Activated naive CD8-positive, alpha-beta T cell treated with anti-CD3 and anti-CD28 coated beads for 36 hours (primary cell): ENCODE data around the gene GNAO1. TPM values are rescaled to one million over a fixed set of nuclear protein-coding genes. Genes with fewer than 3 reads are reported as not detected.

Experiments used
- DNase-seq: peaks from one replicate; pipeline ENCODE4 v3.0.0; 2021
- H3K27ac Mint-ChIP-seq: one replicate; pipeline ENCODE4 v1.8.0; 2022; ENCODE audit warnings: mild to moderate bottlenecking, moderate library complexity, mixed read lengths
- H3K27me3 Mint-ChIP-seq: one replicate; pipeline ENCODE4 v1.8.0; 2022; ENCODE audit warnings: mild to moderate bottlenecking, mixed read lengths
- H3K36me3 Mint-ChIP-seq: one replicate; pipeline ENCODE4 v1.8.0; 2021; ENCODE audit warnings: mild to moderate bottlenecking, mixed read lengths
- H3K4me1 Mint-ChIP-seq: one replicate; pipeline ENCODE4 v1.8.0; 2021; ENCODE audit warnings: mixed read lengths
- H3K4me3 Mint-ChIP-seq: one replicate; pipeline ENCODE4 v1.8.0; 2022; ENCODE audit warnings: mild to moderate bottlenecking, moderate library complexity, mixed read lengths
- H3K9me3 Mint-ChIP-seq: one replicate; pipeline ENCODE4 v1.8.0; 2022; ENCODE audit warnings: mixed read lengths
- total RNA-seq, 2 experiments: library from RNA; stranded (reverse); gene quantifications; one replicate each; pipeline ENCODE4 v1.2.3, GENCODE V29; 2021

The GNAO1 gene
- total RNA-seq, 2 experiments from 2014 or later, result 0.96 to 1.5 TPM

- H3K4me3 Mint-ChIP-seq, result no peak overlapping the region
- H3K4me1 Mint-ChIP-seq, result peaks cover 4% of the 10 kb centered on the region
- H3K27ac Mint-ChIP-seq, result no peak overlapping the region
- no peaks in the 10 kb centered on the region for H3K9me3 Mint-ChIP-seq
- no peaks in the 10 kb centered on the region for H3K36me3 Mint-ChIP-seq
- DNase-seq, result no peak
- no peaks in the 10 kb centered on the region for H3K27me3 Mint-ChIP-seq
These were observed 53.3 kb downstream of the GNAO1 start for GRCh38 chr16:56244612-56245011.

GRCh38 chr16:56245197-56245596, 53.9 kb downstream of the GNAO1 start:
- H3K27ac Mint-ChIP-seq, result no peak overlapping the region

GRCh38 chr16:56246051-56246817, 54.9 kb downstream of the GNAO1 start:
- DNase-seq, result no peak
- Mint-ChIP-seq H3K9me3 (no peaks in the 10 kb centered on the region), H3K27ac (no peak overlapping the region), H3K36me3 (no peaks in the 10 kb centered on the region), H3K4me3 (no peak overlapping the region), H3K4me1 (peaks cover 4% of the 10 kb centered on the region), H3K27me3 (no peaks in the 10 kb centered on the region)

More at GRCh38 chr16:56245197-56245596, 53.9 kb downstream of the GNAO1 start:
- DNase-seq, result no peak
- Mint-ChIP-seq H3K4me1 (peaks cover 4% of the 10 kb centered on the region), H3K36me3 (no peaks in the 10 kb centered on the region), H3K27me3 (no peaks in the 10 kb centered on the region), H3K4me3 (no peak overlapping the region), H3K9me3 (no peaks in the 10 kb centered on the region)

- H3K4me3 Mint-ChIP-seq, result no peak overlapping the region
- no peaks in the 10 kb centered on the region for H3K36me3 Mint-ChIP-seq
- no peaks in the 10 kb centered on the region for H3K9me3 Mint-ChIP-seq
- no peak overlapping the region for H3K27ac Mint-ChIP-seq
- no peaks in the 10 kb centered on the region for H3K27me3 Mint-ChIP-seq
- DNase-seq, result no peak
- peaks cover 4% of the 10 kb centered on the region for H3K4me1 Mint-ChIP-seq
These were observed 55.7 kb downstream of the GNAO1 start for GRCh38 chr16:56247018-56247417.

- H3K36me3 Mint-ChIP-seq, result no peaks in the 10 kb centered on the region
- H3K27ac Mint-ChIP-seq, result no peak overlapping the region
- H3K9me3 Mint-ChIP-seq, result no peaks in the 10 kb centered on the region
- DNase-seq, result no peak
- no peaks in the 10 kb centered on the region for H3K27me3 Mint-ChIP-seq
- H3K4me1 Mint-ChIP-seq, result peaks cover 4% of the 10 kb centered on the region
- H3K4me3 Mint-ChIP-seq, result no peak overlapping the region
These were observed 56.5 kb downstream of the GNAO1 start for GRCh38 chr16:56247808-56248207.

- no peak overlapping the region for H3K4me3 Mint-ChIP-seq
These were observed 61.5 kb downstream of the GNAO1 start for GRCh38 chr16:56252835-56253234.

GRCh38 chr16:56255904-56256303, 64.6 kb downstream of the GNAO1 start:
- Mint-ChIP-seq H3K4me3 (no peak overlapping the region), H3K9me3 (no peaks in the 10 kb centered on the region), H3K36me3 (no peaks in the 10 kb centered on the region), H3K27ac (no peak overlapping the region), H3K27me3 (no peaks in the 10 kb centered on the region), H3K4me1 (no peaks in the 10 kb centered on the region)
- DNase-seq, result no peak

More at GRCh38 chr16:56252835-56253234, 61.5 kb downstream of the GNAO1 start:
- H3K4me1 Mint-ChIP-seq, result no peaks in the 10 kb centered on the region
- DNase-seq, result no peak
- no peaks in the 10 kb centered on the region for H3K27me3 Mint-ChIP-seq
- H3K9me3 Mint-ChIP-seq, result no peaks in the 10 kb centered on the region
- no peak overlapping the region for H3K27ac Mint-ChIP-seq
- no peaks in the 10 kb centered on the region for H3K36me3 Mint-ChIP-seq

GRCh38 chr16:56257239-56257638, 66.0 kb downstream of the GNAO1 start:
- H3K4me3 Mint-ChIP-seq, result no peak overlapping the region
- no peaks in the 10 kb centered on the region for H3K9me3 Mint-ChIP-seq
- H3K27ac Mint-ChIP-seq, result no peak overlapping the region
- H3K27me3 Mint-ChIP-seq, result no peaks in the 10 kb centered on the region
- H3K4me1 Mint-ChIP-seq, result peaks cover under 1% of the 10 kb centered on the region
- no peak for DNase-seq
- H3K36me3 Mint-ChIP-seq, result no peaks in the 10 kb centered on the region

GRCh38 chr16:56257666-56258342, 66.5 kb downstream of the GNAO1 start:
- H3K4me1 Mint-ChIP-seq, result peaks cover 6% of the 10 kb centered on the region
- no peak overlapping the region for H3K27ac Mint-ChIP-seq
- no peaks in the 10 kb centered on the region for H3K27me3 Mint-ChIP-seq
- H3K36me3 Mint-ChIP-seq, result no peaks in the 10 kb centered on the region
- no peak for DNase-seq
- H3K4me3 Mint-ChIP-seq, result no peak overlapping the region
- no peaks in the 10 kb centered on the region for H3K9me3 Mint-ChIP-seq

- DNase-seq, result no peak
- Mint-ChIP-seq H3K27ac (no peak overlapping the region), H3K27me3 (no peaks in the 10 kb centered on the region), H3K4me1 (peaks cover 8% of the 10 kb centered on the region), H3K4me3 (no peak overlapping the region), H3K9me3 (no peaks in the 10 kb centered on the region), H3K36me3 (no peaks in the 10 kb centered on the region)
These were observed 67.5 kb downstream of the GNAO1 start for GRCh38 chr16:56258508-56259424.

- no peak overlapping the region for H3K4me3 Mint-ChIP-seq
- no peak for DNase-seq
- no peaks in the 10 kb centered on the region for H3K9me3 Mint-ChIP-seq
- H3K36me3 Mint-ChIP-seq, result no peaks in the 10 kb centered on the region
- H3K27me3 Mint-ChIP-seq, result no peaks in the 10 kb centered on the region
- H3K4me1 Mint-ChIP-seq, result peaks cover 8% of the 10 kb centered on the region
- no peak overlapping the region for H3K27ac Mint-ChIP-seq
These were observed 68.1 kb downstream of the GNAO1 start for GRCh38 chr16:56259425-56259779.

- no peak for DNase-seq
- peaks cover 8% of the 10 kb centered on the region for H3K4me1 Mint-ChIP-seq
- H3K9me3 Mint-ChIP-seq, result no peaks in the 10 kb centered on the region
- H3K36me3 Mint-ChIP-seq, result no peaks in the 10 kb centered on the region
- H3K4me3 Mint-ChIP-seq, result no peak overlapping the region
- H3K27ac Mint-ChIP-seq, result no peak overlapping the region
- no peaks in the 10 kb centered on the region for H3K27me3 Mint-ChIP-seq
These were observed 69.3 kb downstream of the GNAO1 start for GRCh38 chr16:56260378-56261160.

- no peak overlapping the region for H3K4me3 Mint-ChIP-seq
- DNase-seq, result no peak
- no peaks in the 10 kb centered on the region for H3K27me3 Mint-ChIP-seq
- H3K27ac Mint-ChIP-seq, result no peak overlapping the region
- peaks cover 8% of the 10 kb centered on the region for H3K4me1 Mint-ChIP-seq
- no peaks in the 10 kb centered on the region for H3K36me3 Mint-ChIP-seq
- H3K9me3 Mint-ChIP-seq, result no peaks in the 10 kb centered on the region
These were observed 70.4 kb downstream of the GNAO1 start for GRCh38 chr16:56261656-56262055.

GRCh38 chr16:56262148-56262547, 70.9 kb downstream of the GNAO1 start:
- no peak overlapping the region for H3K27ac Mint-ChIP-seq
- H3K4me1 Mint-ChIP-seq, result peaks cover 8% of the 10 kb centered on the region
- no peaks in the 10 kb centered on the region for H3K36me3 Mint-ChIP-seq
- peak; percentile 12 for DNase-seq
- no peaks in the 10 kb centered on the region for H3K9me3 Mint-ChIP-seq
- H3K27me3 Mint-ChIP-seq, result no peaks in the 10 kb centered on the region
- no peak overlapping the region for H3K4me3 Mint-ChIP-seq
